ENCODE results near the gene WDR1.

WDR1 gene

DNA sequence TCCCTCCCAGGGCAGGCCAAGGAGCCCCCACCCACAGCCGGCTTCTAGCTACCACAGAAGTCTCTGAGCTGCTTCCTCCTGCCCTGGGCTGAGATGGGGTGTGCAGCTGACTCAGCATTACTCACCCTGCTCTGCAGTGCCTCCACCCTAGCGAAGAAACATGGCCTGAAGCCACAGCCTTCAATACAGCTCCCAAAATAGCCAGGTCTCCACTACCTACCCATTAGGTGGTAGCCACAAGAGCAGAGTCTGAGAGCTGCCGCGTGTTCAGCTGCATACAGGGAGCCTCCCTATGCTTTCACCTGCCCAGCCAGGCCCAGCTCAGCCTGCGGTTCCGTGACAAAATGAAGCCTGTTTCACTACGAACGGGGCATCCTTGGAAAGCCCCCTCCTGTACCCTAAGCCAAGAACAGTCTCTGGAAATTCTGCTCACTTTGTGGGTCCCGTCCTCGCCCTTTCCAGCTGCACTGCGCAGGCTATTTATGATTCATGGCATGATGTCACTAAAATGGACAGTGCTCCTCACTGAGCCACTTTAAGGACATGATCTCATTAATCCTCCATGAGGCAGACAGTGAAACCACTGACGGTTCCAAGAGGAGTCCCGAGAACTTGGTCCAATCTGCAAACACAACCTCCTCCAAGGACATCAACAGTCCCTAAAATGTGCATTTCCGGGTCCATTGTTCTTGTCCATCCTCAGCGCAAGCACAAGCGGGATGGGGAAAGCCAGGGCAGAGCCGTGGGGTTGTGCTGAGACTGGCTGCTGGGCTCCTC is 20.2 kb downstream of the WDR1 start:
- Histone ChIP-seq H3K36me3 (ENCODE audit: insufficient read depth, low read length) (peaks cover 5% of the 10 kb centered on the region; the same call in 1 of the 2 replicates), H3K4me3 (no peak overlapping the region), H3K9ac (ENCODE audit: insufficient read length) (no peak overlapping the region), H3K27ac (no peak overlapping the region), H3K9me3 (ENCODE audit: low read depth, low read length) (no peaks in the 10 kb centered on the region)
- no peak for TF ChIP-seq POLR2AphosphoS5 (IDR thresholded peaks at IDR 0.05; ENCODE audit: borderline replicate concordance, low read depth, low read length)
- no peak for TF ChIP-seq FOXP2 (optimal IDR thresholded peaks at IDR 0.05; ENCODE audit: control extremely low read depth, extremely low read length, insufficient read depth)
- TF ChIP-seq EZH2 (IDR thresholded peaks at IDR 0.05), result no peak
- DNase-seq (ENCODE audit: low read depth, low spot score), result no peak

DNA sequence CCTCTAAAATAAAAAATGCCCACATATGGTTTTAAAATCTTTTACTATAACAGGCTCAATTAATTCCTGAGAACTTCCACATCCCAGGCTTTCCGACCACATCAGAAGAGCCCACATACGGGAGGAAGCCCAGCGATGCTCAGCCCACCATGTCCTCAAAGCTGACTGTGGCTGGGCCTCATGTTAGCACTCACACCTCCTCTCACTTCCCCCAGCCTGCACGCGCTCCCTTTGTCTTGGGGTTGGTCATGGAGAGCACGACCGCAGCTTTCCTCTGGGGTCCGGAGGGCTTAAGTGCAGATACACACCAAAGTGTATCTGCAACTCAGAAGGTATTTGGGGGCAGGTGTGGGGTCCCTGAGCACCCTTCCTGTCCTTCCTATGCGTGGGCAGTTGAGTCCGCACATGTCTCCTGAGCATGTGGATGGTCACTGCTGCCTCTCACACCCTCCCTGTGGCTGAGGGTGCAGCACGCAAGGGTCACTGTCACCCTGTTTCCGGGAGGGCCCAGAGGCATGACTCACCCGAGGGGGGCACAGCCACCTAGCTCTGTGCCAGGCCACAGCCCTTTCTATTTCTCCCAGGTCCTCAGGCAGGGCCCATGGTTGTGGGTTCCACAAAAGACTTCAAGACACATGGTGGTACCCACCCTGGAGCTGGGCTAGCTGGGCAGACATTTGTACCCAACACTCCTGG is 21.2 kb downstream of the WDR1 start:
- peaks cover 9% of the 10 kb centered on the region; the same call in 1 of the 2 replicates for H3K36me3 ChIP-seq (ENCODE audit: insufficient read depth, low read length)
- no peak overlapping the region for H3K9ac ChIP-seq (ENCODE audit: insufficient read length)
- no peaks in the 10 kb centered on the region for H3K9me3 ChIP-seq (ENCODE audit: low read depth, low read length)
- no peak for DNase-seq (ENCODE audit: low read depth, low spot score)
- TF ChIP-seq EZH2 (IDR thresholded peaks at IDR 0.05), result no peak
- TF ChIP-seq FOXP2 (optimal IDR thresholded peaks at IDR 0.05; ENCODE audit: control extremely low read depth, extremely low read length, insufficient read depth), result no peak
- no peak for TF ChIP-seq POLR2AphosphoS5 (IDR thresholded peaks at IDR 0.05; ENCODE audit: borderline replicate concordance, low read depth, low read length)
- no peak overlapping the region for H3K4me3 ChIP-seq
- H3K27ac ChIP-seq, result peak overlapping the region; percentile 91; the same call in 1 of the 2 replicates

DNA sequence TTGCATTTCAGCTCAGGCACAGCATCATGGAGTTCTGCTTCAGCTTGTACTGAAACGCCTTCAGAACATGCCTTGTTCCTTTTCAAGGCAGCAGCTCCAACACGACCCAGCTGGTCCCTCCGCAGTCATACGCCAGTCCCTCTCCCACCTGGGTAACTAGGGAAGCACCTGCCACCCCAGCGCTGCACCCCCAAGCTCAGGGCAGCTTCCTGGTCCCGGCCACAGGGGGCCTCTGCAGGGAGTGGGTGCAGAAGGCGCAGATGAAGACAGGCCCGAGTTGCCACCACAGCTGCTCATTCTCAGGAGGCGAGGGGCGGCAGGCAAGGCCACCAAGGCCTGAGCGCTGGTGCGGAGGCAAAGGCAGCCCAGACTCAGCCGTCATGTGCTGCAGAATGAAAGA is 21.8 kb downstream of the WDR1 start:
- H3K9ac ChIP-seq (ENCODE audit: insufficient read length), result no peak overlapping the region
- peak overlapping the region; percentile 91 for H3K27ac ChIP-seq
- no peaks in the 10 kb centered on the region for H3K9me3 ChIP-seq (ENCODE audit: low read depth, low read length)
- TF ChIP-seq EZH2 (IDR thresholded peaks at IDR 0.05), result no peak
- TF ChIP-seq POLR2AphosphoS5 (IDR thresholded peaks at IDR 0.05; ENCODE audit: borderline replicate concordance, low read depth, low read length), result no peak
- no peak for TF ChIP-seq FOXP2 (optimal IDR thresholded peaks at IDR 0.05; ENCODE audit: control extremely low read depth, extremely low read length, insufficient read depth)
- no peak overlapping the region for H3K4me3 ChIP-seq
- DNase-seq (ENCODE audit: low read depth, low spot score), result no peak
- peaks cover 12% of the 10 kb centered on the region; the same call in 1 of the 2 replicates for H3K36me3 ChIP-seq (ENCODE audit: insufficient read depth, low read length)

DNA sequence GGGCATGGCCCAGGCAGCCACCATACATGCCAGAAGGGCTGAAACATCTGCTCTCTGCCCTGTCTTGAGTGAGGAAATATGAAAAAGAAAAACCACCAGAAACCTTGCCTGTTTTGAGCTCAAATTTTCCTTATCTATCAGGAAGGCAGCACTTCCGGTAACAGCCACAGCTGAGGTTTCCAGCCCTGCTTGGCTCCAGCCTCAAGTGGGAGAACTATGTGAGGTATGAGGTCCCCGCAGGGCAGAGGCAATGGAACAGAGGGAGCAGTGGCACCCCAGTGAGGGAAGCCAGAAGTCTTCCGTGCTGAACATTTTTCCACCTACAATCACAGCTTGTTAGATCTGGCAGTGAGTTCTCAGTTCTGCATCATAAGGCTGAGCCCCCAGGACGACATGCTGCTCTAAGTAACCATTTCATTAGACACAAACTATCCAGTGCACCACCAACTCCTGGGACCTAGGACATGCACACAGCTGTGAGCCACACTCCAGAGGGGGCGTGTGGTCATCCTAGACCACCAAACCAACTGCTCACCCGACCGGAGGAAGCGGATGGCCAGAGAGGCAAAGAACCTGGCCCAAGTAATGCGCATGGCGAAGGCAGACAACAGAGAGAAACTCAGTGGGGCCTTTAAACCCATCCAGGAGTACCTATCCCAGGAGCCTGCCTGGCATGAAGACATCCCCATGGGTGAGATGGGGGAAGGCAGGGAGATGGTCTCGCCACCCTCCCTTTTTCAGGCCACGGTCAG is 22.6 kb downstream of the WDR1 start:
- Histone ChIP-seq H3K36me3 (ENCODE audit: insufficient read depth, low read length) (peaks cover 12% of the 10 kb centered on the region; the same call in 1 of the 2 replicates), H3K27ac (peak overlapping the region; percentile 91), H3K9ac (ENCODE audit: insufficient read length) (no peak overlapping the region)

DNA sequence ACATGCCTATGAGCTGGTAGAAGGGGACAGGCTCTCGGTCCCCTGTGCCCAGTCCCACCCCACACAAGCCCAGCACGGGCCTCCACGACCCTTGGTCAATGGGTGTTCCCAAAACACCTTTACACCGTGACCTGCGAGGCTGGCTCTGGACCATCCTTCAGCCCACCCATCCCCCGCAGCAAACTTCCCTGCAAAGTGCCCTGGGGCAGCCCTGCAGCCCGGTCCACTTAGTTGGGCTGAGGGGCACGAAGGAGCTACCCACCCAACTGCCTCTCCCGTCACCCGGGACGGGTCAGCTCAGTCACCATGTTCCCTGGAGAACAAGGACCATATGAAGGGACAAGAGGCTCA is 23.4 kb downstream of the WDR1 start:
- DNase-seq (ENCODE audit: low read depth, low spot score), result no peak
- peak overlapping the region; percentile 85 for H3K27ac ChIP-seq
- TF ChIP-seq POLR2AphosphoS5 (IDR thresholded peaks at IDR 0.05; ENCODE audit: borderline replicate concordance, low read depth, low read length) (no peak), EZH2 (IDR thresholded peaks at IDR 0.05) (no peak), FOXP2 (optimal IDR thresholded peaks at IDR 0.05; ENCODE audit: control extremely low read depth, extremely low read length, insufficient read depth) (no peak)
- no peaks in the 10 kb centered on the region for H3K9me3 ChIP-seq (ENCODE audit: low read depth, low read length)
- peaks cover 17% of the 10 kb centered on the region; the same call in 1 of the 2 replicates for H3K36me3 ChIP-seq (ENCODE audit: insufficient read depth, low read length)
- H3K9ac ChIP-seq (ENCODE audit: insufficient read length), result no peak overlapping the region
- no peak overlapping the region for H3K4me3 ChIP-seq

More for the DNA sequence above, 22.6 kb downstream of the WDR1 start:
- TF ChIP-seq EZH2 (IDR thresholded peaks at IDR 0.05) (no peak), FOXP2 (optimal IDR thresholded peaks at IDR 0.05; ENCODE audit: control extremely low read depth, extremely low read length, insufficient read depth) (no peak), POLR2AphosphoS5 (IDR thresholded peaks at IDR 0.05; ENCODE audit: borderline replicate concordance, low read depth, low read length) (no peak)
- peak; percentile 48 for DNase-seq (ENCODE audit: low read depth, low spot score)
- H3K9me3 ChIP-seq (ENCODE audit: low read depth, low read length), result no peaks in the 10 kb centered on the region
- no peak overlapping the region for H3K4me3 ChIP-seq

DNA sequence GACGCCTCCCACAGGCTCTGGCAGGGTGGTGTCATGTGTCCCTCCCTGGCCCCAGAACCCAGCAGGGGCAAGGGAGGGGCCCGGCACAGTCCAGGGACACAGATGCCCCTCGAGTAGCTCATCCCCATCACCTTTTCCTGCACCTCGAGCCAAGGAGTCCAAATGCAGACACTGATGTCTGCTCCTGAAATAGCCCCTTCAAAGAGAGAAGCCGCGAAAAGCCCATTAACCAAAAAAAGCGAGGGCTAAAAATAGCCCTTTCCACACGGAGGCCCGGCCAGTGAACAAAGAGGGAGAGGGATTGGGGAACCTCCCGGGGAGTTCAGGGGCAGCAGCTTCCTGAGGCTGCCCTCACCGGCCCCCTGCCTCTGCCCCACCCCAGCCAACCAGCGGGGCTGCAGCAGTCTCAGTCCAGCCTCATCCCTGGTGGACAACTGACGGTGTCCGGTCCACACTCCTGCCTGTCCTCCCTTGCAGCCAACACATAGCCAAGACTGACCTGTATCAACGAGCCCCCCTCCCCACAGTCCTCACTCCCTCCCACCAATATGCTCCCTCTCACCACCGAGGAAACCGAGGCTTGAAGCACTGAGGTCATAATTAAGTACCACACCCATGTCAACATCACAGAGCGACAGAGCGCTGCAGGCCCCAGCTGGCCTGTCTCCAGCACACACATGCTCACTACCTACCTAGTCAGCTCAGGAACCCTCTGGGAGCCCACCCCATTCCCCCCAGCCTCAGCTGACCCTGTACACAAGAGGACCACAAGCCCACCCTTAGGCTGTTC is 23.9 kb downstream of the WDR1 start:
- TF ChIP-seq EZH2 (IDR thresholded peaks at IDR 0.05), result no peak
- TF ChIP-seq POLR2AphosphoS5 (IDR thresholded peaks at IDR 0.05; ENCODE audit: borderline replicate concordance, low read depth, low read length), result no peak
- no peak for TF ChIP-seq FOXP2 (optimal IDR thresholded peaks at IDR 0.05; ENCODE audit: control extremely low read depth, extremely low read length, insufficient read depth)
- H3K9ac ChIP-seq (ENCODE audit: insufficient read length), result no peak overlapping the region
- no peaks in the 10 kb centered on the region for H3K9me3 ChIP-seq (ENCODE audit: low read depth, low read length)
- H3K4me3 ChIP-seq, result no peak overlapping the region
- peaks cover 20% of the 10 kb centered on the region; the same call in 1 of the 2 replicates for H3K36me3 ChIP-seq (ENCODE audit: insufficient read depth, low read length)
- no peak overlapping the region; the same call in 1 of the 2 replicates for H3K27ac ChIP-seq
- DNase-seq (ENCODE audit: low read depth, low spot score), result no peak

DNA sequence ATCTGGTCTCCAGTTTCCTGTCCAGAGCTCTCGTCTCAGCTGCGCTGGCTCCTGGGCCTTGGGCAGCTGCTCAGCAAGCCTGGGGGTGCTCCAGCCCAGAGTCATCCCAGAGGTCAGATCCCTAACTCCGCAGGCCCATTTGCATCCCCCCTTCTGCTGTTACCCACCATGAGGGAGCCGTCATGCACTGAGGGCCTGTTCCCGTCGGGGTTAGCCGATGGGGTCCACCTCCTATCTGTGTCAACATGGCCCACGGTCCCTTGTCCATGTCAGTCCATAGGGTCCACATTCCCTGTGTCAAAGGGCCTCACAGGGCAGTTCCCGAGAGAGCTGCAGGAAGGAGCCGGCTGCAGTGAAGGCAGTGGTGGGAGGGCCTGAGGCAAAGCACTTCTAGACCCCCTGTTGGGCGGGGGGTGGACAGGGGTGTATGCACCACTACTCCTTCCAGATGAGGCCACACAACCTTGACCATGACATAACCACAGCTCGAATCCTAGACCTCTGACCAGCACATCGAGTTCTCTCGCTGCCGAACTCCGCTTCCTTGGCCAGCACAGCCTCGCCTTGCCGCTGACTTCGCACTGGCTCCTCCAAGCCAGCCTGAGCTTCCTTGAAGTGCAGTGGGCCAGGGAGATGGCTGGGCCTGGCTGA is 24.9 kb downstream of the WDR1 start:
- Histone ChIP-seq H3K27ac (no peak overlapping the region), H3K4me3 (no peak overlapping the region), H3K9me3 (ENCODE audit: low read depth, low read length) (no peaks in the 10 kb centered on the region), H3K36me3 (ENCODE audit: insufficient read depth, low read length) (peaks cover 20% of the 10 kb centered on the region; the same call in 1 of the 2 replicates), H3K9ac (ENCODE audit: insufficient read length) (no peak overlapping the region)
- TF ChIP-seq POLR2AphosphoS5 (IDR thresholded peaks at IDR 0.05; ENCODE audit: borderline replicate concordance, low read depth, low read length) (no peak), EZH2 (IDR thresholded peaks at IDR 0.05) (no peak), FOXP2 (optimal IDR thresholded peaks at IDR 0.05; ENCODE audit: control extremely low read depth, extremely low read length, insufficient read depth) (no peak)
- no peak for DNase-seq (ENCODE audit: low read depth, low spot score)
